Activated CD8-positive, alpha-beta memory T cell treated with anti-CD3 and anti-CD28 coated beads, Interleukin-2, amount 10 ng/mL, durations not matched to agents 7 days and 5 days (primary cell): ENCODE measurements around the gene HOOK2. TPM values are rescaled to one million over a fixed set of nuclear protein-coding genes. Genes with fewer than 3 reads are reported as not detected.
"Not testable (repeated sequence)": the region's sequence is repeated elsewhere in the genome, so short reads cannot be mapped to it uniquely, and the experiment has no call there.

Source experiments
- ATAC-seq: fragments of 150-1000 bp; cut with Tn5 transposase; one replicate; pipeline ENCODE4 v1.10.0; 2021; ENCODE audit warnings: moderate library complexity
- CTCF ChIA-PET: fragments of 350-600 bp; sonication (Branson Sonifier 250); formaldehyde crosslinking; loops from one replicate; lab custom pipeline; 2021; ENCODE audit warnings: antibody characterized with exemption; lab: Charles Lee
- DNase-seq: peaks from one replicate; pipeline ENCODE4 v3.0.0-alpha.2; 2020
- H3K27ac Mint-ChIP-seq: one replicate; pipeline ENCODE4 v1.8.0; 2021; ENCODE audit warnings: mild to moderate bottlenecking, mixed read lengths
- H3K27me3 Mint-ChIP-seq: one replicate; pipeline ENCODE4 v1.8.0; 2021; ENCODE audit warnings: mixed read lengths
- H3K36me3 Mint-ChIP-seq: one replicate; pipeline ENCODE4 v1.8.0; 2021; ENCODE audit warnings: mild to moderate bottlenecking, mixed read lengths
- H3K4me1 Mint-ChIP-seq: one replicate; pipeline ENCODE4 v1.8.0; 2021; ENCODE audit warnings: mixed read lengths
- H3K4me3 Mint-ChIP-seq: one replicate; pipeline ENCODE4 v1.8.0; 2021; ENCODE audit warnings: mild to moderate bottlenecking, moderate library complexity, mixed read lengths
- H3K9me3 Mint-ChIP-seq: one replicate; pipeline ENCODE4 v1.8.0; 2022; ENCODE audit warnings: low read depth, mixed read lengths
- total RNA-seq, 2 experiments: library from RNA; stranded (reverse); gene quantifications; one replicate each; pipeline ENCODE4 v1.2.3, GENCODE V29; 2021

Gene HOOK2, protein sequence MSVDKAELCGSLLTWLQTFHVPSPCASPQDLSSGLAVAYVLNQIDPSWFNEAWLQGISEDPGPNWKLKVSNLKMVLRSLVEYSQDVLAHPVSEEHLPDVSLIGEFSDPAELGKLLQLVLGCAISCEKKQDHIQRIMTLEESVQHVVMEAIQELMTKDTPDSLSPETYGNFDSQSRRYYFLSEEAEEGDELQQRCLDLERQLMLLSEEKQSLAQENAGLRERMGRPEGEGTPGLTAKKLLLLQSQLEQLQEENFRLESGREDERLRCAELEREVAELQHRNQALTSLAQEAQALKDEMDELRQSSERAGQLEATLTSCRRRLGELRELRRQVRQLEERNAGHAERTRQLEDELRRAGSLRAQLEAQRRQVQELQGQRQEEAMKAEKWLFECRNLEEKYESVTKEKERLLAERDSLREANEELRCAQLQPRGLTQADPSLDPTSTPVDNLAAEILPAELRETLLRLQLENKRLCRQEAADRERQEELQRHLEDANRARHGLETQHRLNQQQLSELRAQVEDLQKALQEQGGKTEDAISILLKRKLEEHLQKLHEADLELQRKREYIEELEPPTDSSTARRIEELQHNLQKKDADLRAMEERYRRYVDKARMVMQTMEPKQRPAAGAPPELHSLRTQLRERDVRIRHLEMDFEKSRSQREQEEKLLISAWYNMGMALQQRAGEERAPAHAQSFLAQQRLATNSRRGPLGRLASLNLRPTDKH
- total RNA-seq = 10 to 100 TPM; 16.6 to 18.2 TPM

DNA sequence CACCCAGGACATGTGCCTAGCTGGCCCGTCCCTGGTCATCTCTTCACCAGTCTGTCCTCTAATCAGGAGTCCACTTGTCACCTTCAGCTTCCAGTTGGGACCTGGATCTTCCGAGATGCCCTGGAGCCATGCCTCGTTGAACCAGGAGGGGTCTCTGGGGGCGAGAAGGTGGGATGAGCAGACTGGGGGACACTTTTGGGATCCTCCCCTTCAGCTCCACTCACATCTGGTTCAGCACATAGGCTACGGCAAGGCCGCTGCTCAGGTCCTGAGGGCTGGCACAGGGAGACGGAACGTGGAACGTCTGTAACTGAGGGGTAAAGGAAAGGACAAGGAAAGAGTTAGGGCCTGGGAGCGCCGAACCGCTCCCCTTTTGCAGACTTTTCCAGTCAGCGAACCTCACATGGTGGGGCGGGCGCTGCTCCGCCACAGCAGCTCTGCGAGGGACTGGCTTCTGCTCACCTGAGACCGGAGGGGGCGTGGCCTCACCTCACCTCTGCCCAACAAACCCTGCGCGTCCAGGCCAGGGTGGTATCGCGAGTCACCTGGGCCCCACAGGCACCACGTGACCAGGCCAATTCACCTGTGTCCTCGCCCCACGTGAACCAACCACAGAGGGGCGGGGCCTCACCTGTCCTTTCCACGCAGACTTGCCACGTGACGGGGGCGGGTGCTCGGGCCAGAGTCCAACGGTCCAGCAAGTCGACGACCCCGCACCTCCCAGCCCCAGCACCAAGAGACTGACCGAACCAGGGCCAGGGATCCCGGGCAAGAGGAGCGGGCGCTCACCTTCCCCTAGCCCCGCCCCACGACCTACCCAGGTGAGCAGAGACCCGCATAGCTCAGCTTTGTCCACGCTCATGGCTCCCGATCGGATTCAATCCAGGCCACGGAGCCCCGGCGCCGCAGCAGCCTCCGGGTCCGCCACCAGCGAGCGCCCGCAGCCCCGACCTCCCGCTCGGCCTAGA, at the start of gene HOOK2:
Gene HOOK2 (minus strand): TSS at position 965 of the 968 bp plus-strand sequence. CDS start 103 bp downstream, at position 862.
- ATAC-seq (no peak), DNase-seq (peak; percentile 56)
- H3K4me1 Mint-ChIP-seq = peaks cover 30% of the 10 kb centered on the region
- H3K27ac Mint-ChIP-seq = peak within 1 kb of the TSS; percentile 69
- no peaks in the 10 kb centered on the region for H3K27me3 Mint-ChIP-seq
- peak within 1 kb of the TSS; percentile 66 for H3K4me3 Mint-ChIP-seq
- H3K36me3 Mint-ChIP-seq = no peaks in the 10 kb centered on the region
- no peaks in the 10 kb centered on the region for H3K9me3 Mint-ChIP-seq
- CTCF ChIA-PET = interaction anchor here (0.5 to 30.0 kb wide), 12 partner anchors 9 to 1843 kb away, joined by 3 to 1017 read pairs (median 7); partner anchors contain the start of genes JUNB, PRDX2, RNASEH2A and THSD8

DNA sequence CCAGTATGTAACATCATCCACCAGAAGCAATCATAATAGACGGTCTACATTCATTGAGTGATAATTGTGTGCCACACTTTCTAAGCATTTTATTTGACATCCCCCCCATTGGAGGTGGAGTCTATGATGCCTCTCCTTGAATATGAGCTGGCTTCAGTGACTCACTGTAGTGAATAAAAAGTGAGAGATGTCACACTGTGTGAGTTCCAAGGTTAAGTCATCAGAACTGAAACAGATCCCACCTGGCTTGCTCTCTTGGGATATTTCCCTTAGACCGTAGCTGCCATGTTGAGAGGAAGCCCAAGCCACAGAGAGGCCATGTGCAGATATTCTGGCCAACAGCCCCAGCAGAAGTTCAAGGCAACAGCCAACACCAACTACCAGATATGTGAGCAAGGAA, 46.4 kb upstream of the HOOK2 start:
- no peak for ATAC-seq
- Mint-ChIP-seq H3K27me3 (peaks cover 11% of the 10 kb centered on the region), H3K36me3 (no peaks in the 10 kb centered on the region), H3K9me3 (no peaks in the 10 kb centered on the region), H3K4me1 (peaks cover 9% of the 10 kb centered on the region), H3K27ac (no peak overlapping the region), H3K4me3 (no peak overlapping the region)
- DNase-seq = no peak
- CTCF ChIA-PET = interaction anchor here (2.2 kb wide), 1 partner anchor 26 kb away, joined by 12 read pairs; no protein-coding TSS in a partner anchor

DNA sequence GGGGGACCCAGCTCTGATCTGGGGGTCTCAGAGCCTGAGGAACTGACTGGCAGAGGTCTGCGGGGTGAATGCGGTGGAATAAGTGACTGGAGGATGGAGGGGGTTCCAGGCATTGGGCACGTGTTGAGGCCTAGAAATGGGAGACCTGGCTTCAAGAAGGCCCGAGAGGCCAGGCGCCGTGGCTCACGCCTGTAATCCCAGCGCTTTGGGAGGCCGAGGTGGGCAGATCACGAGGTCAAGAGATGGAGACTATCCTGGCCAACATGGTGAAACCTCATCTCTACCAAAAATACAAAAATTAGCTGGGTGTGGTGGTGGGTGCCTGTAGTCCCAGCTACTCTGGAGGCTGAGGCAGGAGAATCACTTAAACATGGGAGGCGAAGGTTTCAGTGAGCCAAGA, 42.5 kb upstream of the HOOK2 start:
- H3K36me3 Mint-ChIP-seq = peaks cover 14% of the 10 kb centered on the region
- H3K27ac Mint-ChIP-seq = not testable (repeated sequence)
- CTCF ChIA-PET = interaction anchor here (0.6 to 1.6 kb wide), 4 partner anchors 16 to 115 kb away, joined by 3 to 5 read pairs (median 4); partner anchors contain the start of genes PRDX2 and THSD8

DNA sequence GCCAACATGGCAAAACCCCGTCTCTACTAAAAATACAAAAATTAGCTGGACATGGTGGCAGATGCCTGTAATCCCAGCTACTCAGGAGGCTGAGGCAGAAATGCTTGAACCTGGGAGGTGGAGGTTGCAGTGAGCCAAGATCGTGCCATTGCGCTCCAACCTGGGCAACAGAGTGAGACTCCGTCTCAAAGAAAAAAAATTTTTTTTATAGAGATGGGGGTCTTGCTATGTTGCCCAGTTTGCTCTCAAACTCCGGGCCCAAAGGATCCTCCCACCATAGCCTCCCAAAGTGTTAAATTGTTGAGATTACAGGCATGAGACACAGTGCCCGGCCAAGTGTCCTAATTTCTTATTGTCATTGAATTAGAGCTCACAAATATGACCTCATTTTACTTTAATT, 41.8 kb upstream of the HOOK2 start:
- not testable (repeated sequence) for H3K9me3 Mint-ChIP-seq, H3K4me1 Mint-ChIP-seq, H3K27me3 Mint-ChIP-seq, DNase-seq, H3K4me3 Mint-ChIP-seq, ATAC-seq, H3K27ac Mint-ChIP-seq
- peaks cover 15% of the 10 kb centered on the region for H3K36me3 Mint-ChIP-seq
- CTCF ChIA-PET = interaction anchor here (0.8 to 1.7 kb wide), 3 partner anchors 51 to 830 kb away, joined by 3 to 6 read pairs (median 5); no protein-coding TSS in a partner anchor

More for the DNA sequence above, 42.5 kb upstream of the HOOK2 start:
- DNase-seq, H3K4me3 Mint-ChIP-seq, H3K27me3 Mint-ChIP-seq, ATAC-seq, H3K9me3 Mint-ChIP-seq, H3K4me1 Mint-ChIP-seq: not testable (repeated sequence)

DNA sequence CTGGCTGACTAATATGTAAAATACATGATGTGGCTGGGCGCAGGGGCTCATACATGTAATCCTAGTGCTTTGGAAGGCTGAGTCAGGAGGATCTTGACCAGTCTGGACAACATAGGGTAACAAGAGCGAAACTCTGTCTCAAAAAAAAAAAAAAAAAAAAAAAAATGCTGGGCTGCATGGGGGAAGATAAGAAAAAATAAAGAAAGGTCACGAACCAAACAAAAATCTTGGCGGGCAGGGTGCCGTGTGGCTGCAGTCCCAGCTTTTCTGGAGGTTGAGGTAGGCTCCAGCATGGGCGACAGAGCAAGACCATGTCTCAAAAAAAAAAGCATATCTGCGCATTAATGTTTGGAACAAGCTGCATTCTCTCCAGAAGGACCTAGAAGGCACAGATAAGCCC, 39.7 kb upstream of the HOOK2 start:
- Mint-ChIP-seq H3K4me3 (no peak overlapping the region), H3K27me3 (no peaks in the 10 kb centered on the region), H3K4me1 (no peaks in the 10 kb centered on the region), H3K36me3 (peaks cover 18% of the 10 kb centered on the region), H3K27ac (no peak overlapping the region), H3K9me3 (no peaks in the 10 kb centered on the region)
- no peak for ATAC-seq
- no peak for DNase-seq
- CTCF ChIA-PET = interaction anchor here (3.3 kb wide), 1 partner anchor 18 kb away, joined by 10 read pairs; no protein-coding TSS in a partner anchor

DNA sequence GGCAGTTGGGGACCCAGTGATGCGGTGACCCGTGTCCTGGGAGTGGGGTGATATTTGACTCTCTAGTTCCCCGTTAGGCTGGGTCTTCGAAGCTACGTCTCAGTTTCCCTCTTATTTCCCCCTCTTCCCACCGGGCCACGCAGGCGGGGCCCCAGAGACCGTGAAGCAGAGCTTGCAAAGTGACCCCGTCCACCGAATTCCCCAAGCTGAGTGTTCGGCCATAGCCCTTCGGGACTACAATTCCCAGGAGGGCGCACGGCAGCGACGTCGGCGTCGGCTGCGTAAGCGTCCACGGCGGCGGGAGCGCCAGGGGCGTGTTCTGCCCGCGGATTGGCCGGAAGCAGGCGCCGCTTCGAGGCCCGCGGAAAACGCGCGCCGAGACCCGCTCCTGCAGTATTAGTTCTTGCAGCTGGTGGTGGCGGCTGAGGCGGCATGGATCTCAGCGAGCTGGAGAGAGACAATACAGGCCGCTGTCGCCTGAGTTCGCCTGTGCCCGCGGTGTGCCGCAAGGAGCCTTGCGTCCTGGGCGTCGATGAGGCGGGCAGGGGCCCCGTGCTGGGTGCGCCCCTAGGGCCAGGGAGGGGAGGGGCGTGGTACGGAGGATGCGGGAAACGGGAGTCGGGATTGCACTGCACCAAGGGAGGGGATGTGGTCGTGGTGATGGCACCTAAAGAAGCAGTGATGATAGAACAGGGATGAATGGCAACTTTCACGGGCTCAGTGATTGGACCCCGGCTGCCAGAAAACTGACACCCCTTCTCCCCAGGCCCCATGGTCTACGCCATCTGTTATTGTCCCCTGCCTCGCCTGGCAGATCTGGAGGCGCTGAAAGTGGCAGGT, 31.1 kb upstream of the HOOK2 start, which contains the start of gene RNASEH2A:
Gene RNASEH2A (plus strand): TSS at position 343 of the 840 bp plus-strand sequence. CDS start 90 bp downstream, at position 433.
- no peaks in the 10 kb centered on the region for H3K27me3 Mint-ChIP-seq
- no peaks in the 10 kb centered on the region for H3K9me3 Mint-ChIP-seq
- H3K4me1 Mint-ChIP-seq = peaks cover 26% of the 10 kb centered on the region
- H3K36me3 Mint-ChIP-seq = peaks cover 12% of the 10 kb centered on the region
- H3K4me3 Mint-ChIP-seq = peak within 1 kb of the TSS; percentile 89
- CTCF ChIA-PET = interaction anchor here (0.9 to 18.0 kb wide), 7 partner anchors 10 to 159 kb away, joined by 3 to 1017 read pairs (median 4); partner anchors contain the start of genes HOOK2, RTBDN and TRIR
- peak within 1 kb of the TSS; percentile 82 for H3K27ac Mint-ChIP-seq
- peak; percentile 93 for DNase-seq
- ATAC-seq = peak; percentile 89

DNA sequence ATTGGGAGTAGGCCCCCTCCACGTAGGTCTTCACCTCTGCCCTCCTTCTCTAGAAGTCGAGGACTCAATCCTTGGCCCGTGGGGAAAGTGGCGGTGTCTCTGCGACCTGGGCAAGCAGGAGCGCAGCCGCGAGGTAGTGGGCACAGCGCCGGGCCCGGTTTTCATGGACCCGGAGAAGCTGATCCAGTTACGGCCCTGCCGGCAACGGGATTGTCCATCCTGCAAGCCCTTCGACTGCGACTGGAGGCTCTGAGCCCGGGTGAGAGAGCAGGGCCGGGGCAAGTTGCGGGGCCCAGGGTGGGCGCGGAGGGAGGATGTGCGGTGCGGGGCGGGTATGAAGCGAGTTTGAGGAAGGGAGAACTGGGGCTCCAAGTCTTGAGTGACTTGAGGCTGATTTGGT, 28.7 kb upstream of the HOOK2 start:
- CTCF ChIA-PET = interaction anchor here (0.5 to 18.0 kb wide), 4 partner anchors 9 to 193 kb away, joined by 3 to 1017 read pairs (median 4); partner anchors contain the start of genes HOOK2, ZNF490 and ZNF791
- ATAC-seq (no peak), DNase-seq (no peak)
- peaks cover 8% of the 10 kb centered on the region for H3K36me3 Mint-ChIP-seq
- no peaks in the 10 kb centered on the region for H3K27me3 Mint-ChIP-seq
- no peak overlapping the region for H3K27ac Mint-ChIP-seq
- H3K4me3 Mint-ChIP-seq = no peak overlapping the region
- H3K9me3 Mint-ChIP-seq = no peaks in the 10 kb centered on the region
- H3K4me1 Mint-ChIP-seq = peaks cover 38% of the 10 kb centered on the region

DNA sequence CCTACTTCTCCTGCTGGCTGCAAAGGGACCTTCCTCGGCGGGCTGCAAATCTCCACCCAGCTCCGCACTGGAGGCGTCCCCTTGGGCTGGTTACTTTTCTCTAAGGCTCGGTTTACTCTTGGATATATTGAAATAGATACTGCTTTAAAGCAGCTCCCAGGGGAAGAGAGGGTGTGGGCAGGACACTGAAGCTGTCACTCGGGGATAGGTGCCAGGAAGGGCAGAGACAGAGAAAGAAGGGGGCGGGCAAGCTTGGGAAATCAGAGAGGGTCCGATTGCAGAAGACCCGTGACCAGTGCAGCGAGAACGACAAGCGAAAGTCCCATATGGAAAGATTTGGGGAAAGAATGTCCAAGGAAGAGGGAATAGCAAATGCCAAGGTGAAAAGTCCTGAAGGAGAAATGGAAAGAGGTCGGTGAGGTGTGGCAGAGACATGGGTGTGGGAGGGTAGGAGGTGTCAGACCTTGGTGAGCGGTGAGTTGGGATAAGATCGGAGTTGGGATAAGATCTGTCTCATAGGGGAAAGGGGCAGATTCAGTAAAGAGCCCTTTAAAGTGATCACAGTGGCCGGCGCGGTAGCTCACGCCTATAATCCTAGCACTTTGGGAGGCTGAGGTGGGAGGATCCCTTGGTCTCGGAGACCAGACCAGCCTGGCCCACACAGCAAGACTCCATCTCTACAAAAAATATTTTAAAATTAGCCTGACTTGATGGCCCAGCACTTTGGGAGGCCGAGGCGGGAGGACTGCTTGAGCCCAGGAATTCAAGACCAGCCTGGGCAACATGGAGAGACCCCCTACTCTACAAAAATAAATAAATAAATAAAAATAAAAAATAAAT, 27.1 kb upstream of the HOOK2 start:
- Mint-ChIP-seq H3K27me3 (no peaks in the 10 kb centered on the region), H3K27ac (no peak overlapping the region), H3K4me1 (peaks cover 35% of the 10 kb centered on the region), H3K4me3 (peak overlapping the region; percentile 81), H3K9me3 (no peaks in the 10 kb centered on the region), H3K36me3 (peaks cover 5% of the 10 kb centered on the region)
- CTCF ChIA-PET = interaction anchor here (0.9 to 18.0 kb wide), 6 partner anchors 14 to 95 kb away, joined by 3 to 1017 read pairs (median 3); partner anchors contain the start of gene HOOK2
- ATAC-seq (no peak), DNase-seq (no peak)

DNA sequence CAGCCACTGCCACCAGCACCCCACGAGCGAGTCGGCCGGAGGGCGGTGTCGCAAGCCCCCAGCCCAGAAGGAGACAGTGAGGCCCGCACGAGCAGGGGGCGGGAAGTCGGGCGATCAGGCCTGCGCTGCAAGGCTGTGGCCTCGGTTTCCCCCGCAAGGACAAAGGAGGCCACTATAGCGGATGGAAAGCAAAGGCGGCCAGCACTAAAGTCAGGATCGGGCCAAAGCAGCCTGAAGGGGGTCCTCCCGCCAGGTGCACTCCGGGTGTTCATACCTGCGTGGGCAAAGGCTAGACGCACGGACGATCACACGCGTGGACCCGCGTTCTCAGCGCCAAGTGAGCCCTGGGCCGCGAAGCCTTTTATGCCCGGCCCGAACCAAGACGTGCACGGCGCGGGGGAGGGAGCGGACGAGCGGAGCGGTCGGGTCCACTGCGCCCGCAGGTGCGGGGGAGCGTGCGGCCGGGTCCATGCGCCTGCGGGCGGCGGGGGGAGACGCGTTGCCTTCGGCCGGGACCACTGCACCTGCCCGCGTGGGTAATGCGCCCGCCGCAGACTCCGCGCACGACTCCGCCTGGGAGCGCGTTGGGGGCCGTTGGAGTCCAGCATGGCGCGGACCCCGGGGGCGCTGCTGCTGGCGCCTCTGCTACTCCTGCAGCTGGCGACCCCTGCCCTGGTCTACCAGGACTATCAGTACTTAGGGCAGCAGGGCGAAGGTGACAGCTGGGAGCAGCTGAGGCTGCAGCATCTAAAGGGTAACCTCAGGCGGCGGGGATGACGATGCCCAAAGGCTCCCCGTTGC, 26.3 kb upstream of the HOOK2 start, which contains the start of the genes PRDX2 and THSD8:
Gene PRDX2 (minus strand): TSS at position 335 of the 801 bp plus-strand sequence. CDS start 539 bp downstream, outside the sequence.
Gene THSD8 (plus strand): TSS at position 604 of the 801 bp plus-strand sequence. CDS start 3 bp downstream, at position 607.
- H3K27me3 Mint-ChIP-seq = no peaks in the 10 kb centered on the region
- CTCF ChIA-PET = interaction anchor here (1.0 to 18.0 kb wide), 5 partner anchors 17 to 85 kb away, joined by 3 to 1017 read pairs (median 3); partner anchors contain the start of gene HOOK2
- DNase-seq (peak; percentile 81), ATAC-seq (peak; percentile 65)
- H3K4me1 Mint-ChIP-seq = peaks cover 28% of the 10 kb centered on the region
- peak within 1 kb of the TSS; percentile 81 for H3K4me3 Mint-ChIP-seq
- H3K27ac Mint-ChIP-seq = peak within 1 kb of the TSS; percentile 84
- no peaks in the 10 kb centered on the region for H3K9me3 Mint-ChIP-seq
- H3K36me3 Mint-ChIP-seq = peaks cover 5% of the 10 kb centered on the region

DNA sequence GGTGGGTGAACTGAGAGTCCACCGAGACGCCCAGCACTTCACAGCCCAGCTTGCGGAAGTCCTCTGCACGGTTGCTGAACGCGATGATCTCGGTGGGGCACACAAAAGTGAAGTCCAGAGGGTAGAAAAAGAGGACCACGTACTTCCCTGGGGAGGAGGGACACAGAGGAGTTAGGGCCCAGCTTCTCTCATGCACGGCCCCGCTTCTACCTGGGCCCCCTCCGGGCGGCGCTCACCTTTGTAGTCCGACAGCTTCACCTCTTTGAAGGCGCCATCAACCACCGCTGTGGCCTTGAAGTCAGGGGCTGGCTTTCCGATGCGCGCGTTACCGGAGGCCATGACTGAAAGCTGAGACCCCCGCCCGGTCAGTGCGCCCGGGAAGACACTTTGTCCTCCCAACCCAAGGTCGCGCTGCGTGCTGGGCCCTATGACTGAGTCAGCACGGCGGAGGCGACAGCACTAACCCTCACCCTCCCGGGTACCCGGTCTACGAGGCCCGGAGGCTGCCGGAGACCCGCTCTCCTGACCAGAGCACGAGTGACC, 25.6 kb upstream of the HOOK2 start:
- Mint-ChIP-seq H3K4me1 (peaks cover 28% of the 10 kb centered on the region), H3K9me3 (no peaks in the 10 kb centered on the region), H3K27me3 (no peaks in the 10 kb centered on the region), H3K36me3 (peaks cover 5% of the 10 kb centered on the region), H3K4me3 (peak overlapping the region; percentile 81), H3K27ac (peak overlapping the region; percentile 84)
- CTCF ChIA-PET = interaction anchor here (1.1 to 18.0 kb wide), 4 partner anchors 31 to 85 kb away, joined by 3 to 1017 read pairs (median 4); partner anchors contain the start of gene HOOK2
- peak; percentile 14 for ATAC-seq
- no peak for DNase-seq
